HepG2 (cell line): Measurements from ENCODE around the gene ITGB2.

ENCODE experiments used
- CCDC6 ChIP-seq: sonication (generic); formaldehyde crosslinking; IDR thresholded peaks from 2 replicates; pipeline ENCODE4 v1.8.1; 2022; ENCODE audit warnings: mild to moderate bottlenecking, missing genetic modification reagents, moderate library complexity
- DBP ChIP-seq: sonication (generic); formaldehyde crosslinking; IDR thresholded peaks from 2 replicates; pipeline ENCODE4 v1.4.0; 2020; ENCODE audit warnings: missing genetic modification reagents; ENCODE audit errors: not compliant biosample characterization
- PATZ1 ChIP-seq: sonication (generic); formaldehyde crosslinking; IDR thresholded peaks from 2 replicates; pipeline ENCODE4 v1.4.0; 2020; ENCODE audit warnings: missing genetic modification reagents
- ZBTB4 ChIP-seq: sonication (generic); formaldehyde crosslinking; IDR thresholded peaks from 2 replicates; pipeline ENCODE4 v1.4.0; 2020; ENCODE audit warnings: missing genetic modification reagents, mild to moderate bottlenecking, borderline replicate concordance

GRCh38 chr21:44949779-44950198 is 29.1 kb upstream of the ITGB2 start:
- no peak for TF ChIP-seq ZBTB4 (CRISPR knock-in tag)
- peak; percentile 74 for TF ChIP-seq PATZ1 (CRISPR knock-in tag)
- TF ChIP-seq CCDC6 (CRISPR knock-in tag): no peak
- no peak for TF ChIP-seq DBP (CRISPR knock-in tag)
